NCI-H2196 treated with DMSO at 0.1 percent for 48 hours (cell line): Measurements from ENCODE around the gene SRCAP.

Experiments used
- DNase-seq: peaks from one replicate; lab custom pipeline; 2025; ENCODE audit not compliant: unreplicated experiment; lab: John Stamatoyannopoulos, UW

Gene SRCAP

GRCh38 chr16:30787613-30788378, 88.8 kb downstream of the SRCAP start:
- no peak for DNase-seq
